Endothelial cell of umbilical vein (primary cell): ENCODE measurements around the gene RCOR3. TPM values are rescaled to one million over a fixed set of nuclear protein-coding genes. Genes with fewer than 3 reads are reported as not detected.

Experiments used
- BruUV-seq: library from RNA; stranded (reverse); fragments of 400-500 nt; replicated peaks from 2 replicates; lab custom pipeline; 2021; lab: Mats Ljungman, UMichigan
- CTCF ChIA-PET: fragments of 300-600, 350-600 bp; sonication (Branson Sonifier 250); formaldehyde crosslinking; loops from one replicate; lab custom pipeline; 2021; ENCODE audit warnings: antibody characterized with exemption, inconsistent platforms; lab: Charles Lee
- POLR2A ChIA-PET: fragments of 300-600, 350-600 bp; sonication (Branson Sonifier 250); formaldehyde crosslinking; loops from one replicate; lab custom pipeline; 2021; ENCODE audit warnings: antibody characterized with exemption, inconsistent platforms; lab: Charles Lee
- DNase-seq: peaks from one replicate; pipeline ENCODE4 v3.0.0-alpha.2; 2011; ENCODE audit warnings: low read depth, low spot score
- FAIRE-seq: peaks from 2 replicates; lab custom pipeline; 2011; peaks lifted over from hg19 to GRCh38; lab: Jason Lieb, UNC
- H2AFZ ChIP-seq: 2 replicates; pipeline ENCODE4 v1.6.0; 2012; ENCODE audit warnings: low read depth, low read length, control low read depth, inconsistent platforms
- H3K27ac ChIP-seq: 2 replicates; pipeline ENCODE4 v1.5.1; 2011; ENCODE audit warnings: low read depth, mild to moderate bottlenecking, control low read depth, low read length, moderate library complexity; ENCODE audit not compliant: insufficient read depth
- H3K27me3 ChIP-seq, 2 experiments: 2 replicates each; pipeline versions ENCODE4 v1.6.0 to v1.6.1; 2011; ENCODE audit warnings: low read length in 2 of 2, mixed read lengths in 1 of 2; ENCODE audit not compliant: control insufficient read depth in 2 of 2, insufficient read depth in 2 of 2
- H3K36me3 ChIP-seq, 2 experiments: 2 replicates in 1 of 2; 3 replicates in 1 of 2; pipeline ENCODE4 v1.5.1; 2011; ENCODE audit warnings: low read length in 2 of 2, mild to moderate bottlenecking in 1 of 2, moderate library complexity in 1 of 2; ENCODE audit not compliant: control insufficient read depth in 2 of 2, insufficient read depth in 2 of 2; ENCODE audit errors: extremely low read depth in 1 of 2
- H3K4me1 ChIP-seq: 3 replicates; pipeline ENCODE4 v1.5.1; 2011; ENCODE audit warnings: mild to moderate bottlenecking, low read length; ENCODE audit not compliant: control insufficient read depth, insufficient read depth; ENCODE audit errors: extremely low read depth
- H3K4me2 ChIP-seq: 2 replicates; pipeline ENCODE4 v1.6.1; 2011; ENCODE audit warnings: low read length, control low read depth, mixed read lengths; ENCODE audit not compliant: insufficient read depth
- H3K4me3 ChIP-seq, 3 experiments: fragments of 200-600 bp in 1 of 3; sonication (generic), shearing (Covaris generic) in 1 of 3; replicated peaks in 1 of 3; 2 replicates each; pipeline ENCODE4 v1.5.1; 2011 to 2016; ENCODE audit warnings: control low read depth in 3 of 3, low read length in 3 of 3, mild to moderate bottlenecking in 2 of 3, inconsistent platforms in 1 of 3, low read depth in 1 of 3, moderate library complexity in 1 of 3; ENCODE audit not compliant: insufficient read depth in 1 of 3
- H3K79me2 ChIP-seq: 2 replicates; pipeline ENCODE4 v1.6.0; 2012; ENCODE audit warnings: low read length, inconsistent platforms; ENCODE audit not compliant: control insufficient read depth, insufficient read depth
- H3K9ac ChIP-seq: replicated peaks from 2 replicates; pipeline ENCODE3; 2011; ENCODE audit warnings: low read length, control low read depth; ENCODE audit not compliant: insufficient read depth; ENCODE audit errors: extremely low read depth
- H3K9me1 ChIP-seq: replicated peaks from 3 replicates; pipeline ENCODE4 v1.6.0; 2011; ENCODE audit warnings: mild to moderate bottlenecking, low read length; ENCODE audit not compliant: control insufficient read depth, insufficient read depth; ENCODE audit errors: extremely low read depth
- H3K9me3 ChIP-seq: replicated peaks from 2 replicates; pipeline ENCODE4 v1.5.1; 2012; ENCODE audit warnings: low read length, inconsistent platforms; ENCODE audit not compliant: control insufficient read depth, insufficient read depth
- H4K20me1 ChIP-seq: replicated peaks from 2 replicates; pipeline ENCODE3; 2011; ENCODE audit warnings: mild to moderate bottlenecking, low read length; ENCODE audit not compliant: control insufficient read depth, insufficient read depth; ENCODE audit errors: extremely low read depth
- EZH2 ChIP-seq: IDR thresholded peaks from 2 replicates; pipeline ENCODE4 v1.6.1; 2012; ENCODE audit warnings: borderline replicate concordance, low read depth, mild to moderate bottlenecking, moderate library complexity, low read length, inconsistent platforms; ENCODE audit not compliant: severe bottlenecking
- FOS ChIP-seq: IDR thresholded peaks from 2 replicates; pipeline ENCODE4 v1.6.1; 2011; ENCODE audit warnings: mild to moderate bottlenecking, low read length, moderate library complexity, borderline replicate concordance; ENCODE audit not compliant: insufficient read depth
- GATA2 ChIP-seq: IDR thresholded peaks from 2 replicates; pipeline ENCODE4 v1.7.0; 2011; ENCODE audit warnings: low read depth, mild to moderate bottlenecking, moderate library complexity, mixed read lengths, low read length; ENCODE audit not compliant: insufficient read length, insufficient read depth
- JUN ChIP-seq: IDR thresholded peaks from 2 replicates; pipeline ENCODE4 v1.6.1; 2011; ENCODE audit warnings: borderline replicate concordance, low read depth; ENCODE audit not compliant: insufficient read length, insufficient read depth
- MYC ChIP-seq: IDR thresholded peaks from one replicate; pipeline ENCODE4 v1.6.1; 2011; ENCODE audit warnings: mild to moderate bottlenecking, low read depth, low read length
- POLR2A ChIP-seq: IDR thresholded peaks from 2 replicates; pipeline ENCODE4 v1.6.1; 2012; ENCODE audit warnings: low read depth, mild to moderate bottlenecking, control low read depth, low read length
- POLR2AphosphoS5 ChIP-seq: IDR thresholded peaks from 2 replicates; pipeline ENCODE4 v1.6.1; 2012; ENCODE audit warnings: low read depth, mild to moderate bottlenecking, control low read depth, low read length, moderate library complexity; ENCODE audit not compliant: insufficient read depth
- dilution Hi-C: fragments of 300-500 bp; cut with MboI; formaldehyde crosslinking; loops from one replicate; pipeline ENCODE4 v1.15.0; 2019; ENCODE audit warnings: low sequenced_read_pairs; ENCODE audit not compliant: extremely low pct_ligation_motif_present
- intact Hi-C: fragments of 100-400 bp; cut with micrococcal nuclease; formaldehyde crosslinking; loops from one replicate; pipeline ENCODE4 v1.10.0; 2022
- polyA plus RNA-seq, 4 experiments: library from polyadenylated mRNA; depleted of rRNA in 3 of 4; stranded (reverse) in 3 of 4; unstranded in 1 of 4; fragments of >200 nt; gene quantifications; 2 replicates each; pipeline versions ENCODE4 v1.2.1 to v1.2.3, GENCODE V29; 2011 to 2012; ENCODE audit warnings: missing spikeins in 1 of 4
- total RNA-seq: library from RNA; stranded (reverse); gene quantifications from 2 replicates; pipeline ENCODE4 v1.2.3, GENCODE V29; 2021
- TF ChIP-seq, protein P1 (sequence below), 2 donors: IDR thresholded peaks; 1 replicate in 1 of 2; 2 replicates in 1 of 2; pipeline ENCODE4 v1.5.1; 2011; ENCODE audit warnings: low read length in 2 of 2, mild to moderate bottlenecking in 2 of 2, moderate library complexity in 2 of 2, control low read depth in 1 of 2, inconsistent platforms in 1 of 2, low read depth in 1 of 2; ENCODE audit not compliant: insufficient read depth in 1 of 2; ENCODE audit errors: extremely low read depth in 1 of 2
- TF ChIP-seq, protein P2 (sequence below): IDR thresholded peaks from 2 replicates; pipeline ENCODE4 v1.6.1; 2011; ENCODE audit not compliant: insufficient read depth, insufficient read length

RCOR3 gene
- total and polyA plus RNA-seq, 2 donors (not counting 3 experiments of a cell fraction or from before 2014, with no cell fraction given): 24.2 to 34.0 TPM

DNA sequence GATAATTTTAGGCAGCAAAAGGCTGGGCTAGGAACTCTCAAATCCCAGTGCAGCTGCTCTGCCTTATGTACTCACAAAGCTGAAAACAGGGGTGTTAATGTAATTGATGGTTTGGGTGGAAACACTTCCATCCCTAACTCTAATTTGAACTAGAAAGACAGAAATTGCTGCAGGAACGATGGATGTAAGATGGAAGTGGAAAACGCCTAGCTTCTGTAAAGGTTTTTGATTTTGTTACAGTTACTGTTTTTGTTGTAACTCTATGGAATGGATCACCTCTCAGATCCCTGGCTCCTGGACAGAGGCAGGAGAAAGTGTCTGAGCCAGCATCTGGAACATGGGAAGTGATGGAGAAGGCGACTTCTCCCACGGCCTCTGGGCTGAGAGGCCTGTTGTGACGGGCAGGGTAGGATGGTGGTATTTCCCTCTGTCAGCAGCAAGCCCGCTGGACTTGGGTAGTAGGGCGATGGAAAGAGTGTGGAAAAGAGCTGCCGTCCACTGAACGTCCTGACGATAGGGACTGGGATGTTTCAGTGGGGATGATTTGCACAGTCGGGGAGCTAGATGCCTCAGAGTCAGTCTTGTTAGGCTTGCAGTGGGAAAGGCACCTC is 69.0 kb downstream of the RCOR3 start:
- Histone ChIP-seq H3K79me2 (no peaks in the 10 kb centered on the region), H3K4me3 (no peak overlapping the region), H3K9ac (no peak overlapping the region), H3K4me2 (peak overlapping the region; percentile 64), H3K27ac (no peak overlapping the region), H3K4me1 (peaks cover 6% of the 10 kb centered on the region), H2AFZ (no peak overlapping the region), H3K27me3 (no peaks in the 10 kb centered on the region), H3K9me3 (no peaks in the 10 kb centered on the region), H4K20me1 (no peaks in the 10 kb centered on the region), H3K9me1 (no peaks in the 10 kb centered on the region), H3K36me3 (no peaks in the 10 kb centered on the region)
- ChIA-PET POLR2A (interaction anchor here (0.9 kb wide), 1 partner anchor 68 kb away, joined by 6 read pairs; no protein-coding TSS in a partner anchor), CTCF (interaction anchor here (1.1 to 3.9 kb wide), 7 partner anchors 10 to 325 kb away, joined by 3 to 17 read pairs (median 5); no protein-coding TSS in a partner anchor)
- TF ChIP-seq EZH2 (no peak), POLR2A (no peak), MYC (no peak), FOS (no peak), POLR2AphosphoS5 (no peak), JUN (no peak), GATA2 (no peak)
- TF ChIP-seq, protein P1, sequence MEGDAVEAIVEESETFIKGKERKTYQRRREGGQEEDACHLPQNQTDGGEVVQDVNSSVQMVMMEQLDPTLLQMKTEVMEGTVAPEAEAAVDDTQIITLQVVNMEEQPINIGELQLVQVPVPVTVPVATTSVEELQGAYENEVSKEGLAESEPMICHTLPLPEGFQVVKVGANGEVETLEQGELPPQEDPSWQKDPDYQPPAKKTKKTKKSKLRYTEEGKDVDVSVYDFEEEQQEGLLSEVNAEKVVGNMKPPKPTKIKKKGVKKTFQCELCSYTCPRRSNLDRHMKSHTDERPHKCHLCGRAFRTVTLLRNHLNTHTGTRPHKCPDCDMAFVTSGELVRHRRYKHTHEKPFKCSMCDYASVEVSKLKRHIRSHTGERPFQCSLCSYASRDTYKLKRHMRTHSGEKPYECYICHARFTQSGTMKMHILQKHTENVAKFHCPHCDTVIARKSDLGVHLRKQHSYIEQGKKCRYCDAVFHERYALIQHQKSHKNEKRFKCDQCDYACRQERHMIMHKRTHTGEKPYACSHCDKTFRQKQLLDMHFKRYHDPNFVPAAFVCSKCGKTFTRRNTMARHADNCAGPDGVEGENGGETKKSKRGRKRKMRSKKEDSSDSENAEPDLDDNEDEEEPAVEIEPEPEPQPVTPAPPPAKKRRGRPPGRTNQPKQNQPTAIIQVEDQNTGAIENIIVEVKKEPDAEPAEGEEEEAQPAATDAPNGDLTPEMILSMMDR (IDR thresholded peaks at IDR 0.05; ENCODE audit: extremely low read depth in 1 of 2, insufficient read depth in 1 of 2, low read depth in 1 of 2, low read length in 2 of 2): no peak
- TF ChIP-seq, protein P2, sequence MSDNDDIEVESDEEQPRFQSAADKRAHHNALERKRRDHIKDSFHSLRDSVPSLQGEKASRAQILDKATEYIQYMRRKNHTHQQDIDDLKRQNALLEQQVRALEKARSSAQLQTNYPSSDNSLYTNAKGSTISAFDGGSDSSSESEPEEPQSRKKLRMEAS: no peak
- dilution Hi-C loops: no loop called here
- intact Hi-C loops: no loop called here
- no peak for FAIRE-seq
- TSS peak; percentile 20 for BruUV-seq
- no peak for DNase-seq
